IMR-90 (cell line): ENCODE results near the gene ID2. TPM values are rescaled to one million over a fixed set of nuclear protein-coding genes. Genes with fewer than 3 reads are reported as not detected.

Experiments
- ATAC-seq: fragments of 200-7000 bp; cut with Tn5 transposase; 2 replicates; pipeline ENCODE4 v1.9.1; 2020; ENCODE audit warnings: low read depth, mild to moderate bottlenecking, moderate library complexity
- BruUV-seq: library from RNA; stranded (reverse); fragments of 400-500 nt; replicated peaks from 2 replicates; lab custom pipeline; 2021; lab: Mats Ljungman, UMichigan
- CTCF ChIA-PET: fragments of 300-600 bp; formaldehyde crosslinking; extraction: SDS; loops from one replicate; lab custom pipeline; 2021; ENCODE audit warnings: antibody characterized with exemption; lab: Yijun Ruan, JAX
- POLR2A ChIA-PET: fragments of 300-600 bp; sonication (Branson Sonifier 250); formaldehyde crosslinking; loops from one replicate; lab custom pipeline; 2022; ENCODE audit warnings: antibody characterized with exemption; ENCODE audit not compliant: unreplicated experiment; lab: Charles Lee
- DNase-seq: peaks from one replicate; pipeline ENCODE4 v3.0.0; 2013
- H2AFZ ChIP-seq: replicated peaks from 2 replicates; pipeline ENCODE3; 2013; ENCODE audit warnings: low read length, mild to moderate bottlenecking; ENCODE audit not compliant: poor library complexity
- H2AK5ac ChIP-seq: 2 replicates; pipeline ENCODE4 v1.6.1; 2013; ENCODE audit warnings: low read depth, low read length, inconsistent platforms
- H2AK9ac ChIP-seq: replicated peaks from 2 replicates; pipeline ENCODE3; 2013; ENCODE audit warnings: mild to moderate bottlenecking, low read depth, low read length, moderate library complexity; ENCODE audit not compliant: poor library complexity
- H2BK120ac ChIP-seq: 2 replicates; pipeline ENCODE4 v1.6.1; 2013; ENCODE audit warnings: low read depth, low read length, inconsistent platforms
- H2BK15ac ChIP-seq: 3 replicates; pipeline ENCODE4 v1.6.1; 2013; ENCODE audit warnings: low read depth, low read length, inconsistent platforms
- H2BK20ac ChIP-seq: 2 replicates; pipeline ENCODE4 v1.6.1; 2013; ENCODE audit warnings: low read depth, mild to moderate bottlenecking, inconsistent platforms, low read length, moderate library complexity
- H2BK5ac ChIP-seq: 2 replicates; pipeline ENCODE4 v1.6.1; 2013; ENCODE audit warnings: mild to moderate bottlenecking, low read depth, low read length, inconsistent platforms; ENCODE audit not compliant: poor library complexity, severe bottlenecking
- H3K14ac ChIP-seq: replicated peaks from 2 replicates; pipeline ENCODE4 v1.6.1; 2013; ENCODE audit warnings: low read depth, low read length, inconsistent platforms
- H3K18ac ChIP-seq: 2 replicates; pipeline ENCODE4 v1.6.1; 2013; ENCODE audit warnings: low read depth, low read length, control low read depth
- H3K23ac ChIP-seq: 2 replicates; pipeline ENCODE4 v1.6.1; 2013; ENCODE audit warnings: low read depth, low read length, inconsistent platforms
- H3K27ac ChIP-seq: 2 replicates; pipeline ENCODE4 v1.5.1; 2013; ENCODE audit warnings: mild to moderate bottlenecking, control low read depth, low read length; ENCODE audit not compliant: insufficient read depth
- H3K27me3 ChIP-seq: 2 replicates; pipeline ENCODE4 v1.6.1; 2013; ENCODE audit warnings: low read length; ENCODE audit not compliant: control insufficient read depth, insufficient read depth
- H3K36me3 ChIP-seq: 2 replicates; pipeline ENCODE4 v1.6.1; 2013; ENCODE audit warnings: low read length, mixed read lengths; ENCODE audit not compliant: control insufficient read depth, insufficient read depth
- H3K4ac ChIP-seq: 2 replicates; pipeline ENCODE4 v1.6.1; 2013; ENCODE audit warnings: low read depth, low read length, inconsistent platforms
- H3K4me1 ChIP-seq: 2 replicates; pipeline ENCODE4 v1.6.1; 2013; ENCODE audit warnings: low read length, mixed read lengths; ENCODE audit not compliant: control insufficient read depth, insufficient read depth
- H3K4me2 ChIP-seq: 2 replicates; pipeline ENCODE4 v1.6.1; 2013; ENCODE audit warnings: low read depth, mild to moderate bottlenecking, control low read depth, low read length, moderate library complexity
- H3K4me3 ChIP-seq: 2 replicates; pipeline ENCODE4 v1.5.1; 2013; ENCODE audit warnings: low read depth, mild to moderate bottlenecking, control low read depth, low read length, moderate library complexity; ENCODE audit not compliant: insufficient read depth
- H3K56ac ChIP-seq: 2 replicates; pipeline ENCODE4 v1.6.1; 2013; ENCODE audit warnings: low read length, inconsistent platforms; ENCODE audit not compliant: insufficient read depth; ENCODE audit errors: extremely low read depth
- H3K79me1 ChIP-seq, 2 experiments: 2 replicates each; pipeline ENCODE4 v1.6.1; 2013; ENCODE audit warnings: low read length in 2 of 2, inconsistent platforms in 1 of 2, low read depth in 1 of 2
- H3K9ac ChIP-seq: 2 replicates; pipeline ENCODE4 v1.6.1; 2013; ENCODE audit warnings: low read depth, low read length, control low read depth
- H3K9me1 ChIP-seq: 2 replicates; pipeline ENCODE4 v1.6.1; 2013; ENCODE audit warnings: low read length, inconsistent platforms; ENCODE audit not compliant: insufficient read depth
- H3K9me3 ChIP-seq: 2 replicates; pipeline ENCODE4 v1.6.1; 2013; ENCODE audit warnings: low read length; ENCODE audit not compliant: control insufficient read depth, insufficient read depth
- H4K20me1 ChIP-seq: 2 replicates; pipeline ENCODE4 v1.6.1; 2013; ENCODE audit warnings: low read length, inconsistent platforms; ENCODE audit not compliant: insufficient read depth
- H4K5ac ChIP-seq: 2 replicates; pipeline ENCODE4 v1.6.1; 2013; ENCODE audit warnings: mild to moderate bottlenecking, low read depth, low read length, control low read depth
- H4K8ac ChIP-seq, 2 experiments: 2 replicates each; pipeline ENCODE4 v1.6.1; 2013; ENCODE audit warnings: low read depth in 2 of 2, low read length in 2 of 2, control low read depth in 1 of 2, inconsistent platforms in 1 of 2
- H4K91ac ChIP-seq: 2 replicates; pipeline ENCODE4 v1.6.1; 2013; ENCODE audit warnings: low read depth, low read length, inconsistent platforms; ENCODE audit not compliant: insufficient read depth
- BHLHE40 ChIP-seq: fragments of 150-350 bp; IDR thresholded peaks from 2 replicates; pipeline ENCODE4 v1.6.1; 2016; ENCODE audit warnings: mild to moderate bottlenecking, low read depth, low read length
- CEBPB ChIP-seq: IDR thresholded peaks from 2 replicates; pipeline ENCODE4 v1.6.1; 2012; ENCODE audit warnings: low read depth, low read length, improper control_type of control experiment
- CHD1 ChIP-seq: IDR thresholded peaks from 2 replicates; pipeline ENCODE4 v1.6.1; 2012; ENCODE audit warnings: low read depth, low read length, improper control_type of control experiment
- CTCF ChIP-seq: conservative IDR thresholded peaks from 2 replicates; pipeline ENCODE4 v1.5.1; 2012; ENCODE audit warnings: mild to moderate bottlenecking, low read depth, low read length, improper control_type of control experiment
- ELK1 ChIP-seq: fragments of 150-350 bp; IDR thresholded peaks from 2 replicates; pipeline ENCODE4 v1.6.1; 2016; ENCODE audit warnings: low read depth, mild to moderate bottlenecking, low read length, moderate library complexity, borderline replicate concordance
- FOS ChIP-seq: fragments of 150-350 bp; IDR thresholded peaks from 2 replicates; pipeline ENCODE4 v1.6.1; 2016; ENCODE audit warnings: low read depth, low read length
- MAFK ChIP-seq: IDR thresholded peaks from 2 replicates; pipeline ENCODE4 v1.6.1; 2012; ENCODE audit warnings: low read depth, low read length, improper control_type of control experiment
- MAZ ChIP-seq: IDR thresholded peaks from 2 replicates; pipeline ENCODE4 v1.6.1; 2012; ENCODE audit warnings: low read depth, mild to moderate bottlenecking, low read length, improper control_type of control experiment, moderate library complexity, borderline replicate concordance
- MXI1 ChIP-seq: IDR thresholded peaks from 2 replicates; pipeline ENCODE4 v1.6.1; 2012; ENCODE audit warnings: low read depth, mild to moderate bottlenecking, low read length, moderate library complexity, borderline replicate concordance
- NFE2L2 ChIP-seq: fragments of 150-350 bp; IDR thresholded peaks from 2 replicates; pipeline ENCODE4 v1.6.1; 2016; ENCODE audit warnings: low read depth, mild to moderate bottlenecking, low read length
- POLR2A ChIP-seq: IDR thresholded peaks from 2 replicates; pipeline ENCODE4 v1.6.1; 2012; ENCODE audit warnings: mild to moderate bottlenecking, low read depth, low read length
- RAD21 ChIP-seq: IDR thresholded peaks from 2 replicates; pipeline ENCODE4 v1.6.1; 2012; ENCODE audit warnings: low read length, improper control_type of control experiment
- RCOR1 ChIP-seq: IDR thresholded peaks from 2 replicates; pipeline ENCODE4 v1.6.1; 2012; ENCODE audit warnings: mild to moderate bottlenecking, low read length, improper control_type of control experiment; ENCODE audit not compliant: insufficient replicate concordance
- RFX5 ChIP-seq: IDR thresholded peaks from 2 replicates; pipeline ENCODE4 v1.8.0; 2012; ENCODE audit warnings: low read depth, mild to moderate bottlenecking, low read length, moderate library complexity
- SMC3 ChIP-seq: fragments of 150-350 bp; IDR thresholded peaks from 2 replicates; pipeline ENCODE4 v1.6.1; 2016; ENCODE audit warnings: low read depth, mild to moderate bottlenecking, antibody characterized with exemption, low read length, moderate library complexity
- USF2 ChIP-seq: fragments of 150-350 bp; IDR thresholded peaks from 2 replicates; pipeline ENCODE4 v1.6.1; 2017; ENCODE audit warnings: mild to moderate bottlenecking, antibody characterized with exemption, low read length, low read depth
- WGBS, 2 experiments: methylation state at CpG; one replicate each; pipeline versions ENCODE4 v1.1.5 to v1.1.7; 2013; ENCODE audit warnings: missing lambda C conversion rate in 2 of 2; ENCODE audit not compliant: insufficient read length in 1 of 2; ENCODE audit errors: extremely low coverage in 2 of 2; 5-methylcytosine and 5-hydroxymethylcytosine counted together
- dilution Hi-C: fragments of 300-500 bp; cut with HindIII; formaldehyde crosslinking; loops from one replicate; pipeline ENCODE4 v1.14.3; 2018; ENCODE audit warnings: low sequenced_read_pairs; ENCODE audit not compliant: unreplicated experiment
- in situ Hi-C: fragments of 300-500 bp; cut with MboI; formaldehyde crosslinking; loops from 3 replicates; pipeline ENCODE4 v1.14.3; 2019; ENCODE audit warnings: low sequenced_read_pairs, inconsistent platforms, mixed read lengths
- intact Hi-C: fragments of 100-400 bp; cut with micrococcal nuclease; formaldehyde crosslinking; loops from 2 replicates; pipeline ENCODE4 v1.10.0; 2022
- polyA plus RNA-seq, 3 experiments: library from polyadenylated mRNA; depleted of rRNA; stranded (reverse); fragments of >200 nt; gene quantifications; 2 replicates each; pipeline ENCODE4 v1.2.3, GENCODE V29; 2012; ENCODE audit warnings: low replicate concordance in 1 of 3
- total RNA-seq: library from RNA; depleted of rRNA; stranded (reverse); fragments of >200 nt; gene quantifications from 2 replicates; pipeline ENCODE4 v1.2.3, GENCODE V29; 2012

ID2 gene
- total and polyA plus RNA-seq, 2 of the 4 experiments (the other 2 are of a cell fraction) = 264 to 389 TPM

- Histone ChIP-seq H3K14ac (no peak overlapping the region), H3K79me1 (no peaks in the 10 kb centered on the region), H3K4me3 (no peak overlapping the region), H4K5ac (no peak overlapping the region), H3K4ac (no peak overlapping the region), H3K4me2 (no peak overlapping the region), H3K23ac (no peak overlapping the region), H2AFZ (no peak overlapping the region), H2BK5ac (no peak overlapping the region), H2BK20ac (no peak overlapping the region), H3K56ac (no peak overlapping the region), H3K9ac (no peak overlapping the region), H4K8ac (no peak overlapping the region), H3K36me3 (no peaks in the 10 kb centered on the region), H3K4me1 (peaks cover 5% of the 10 kb centered on the region), H4K91ac (no peak overlapping the region), H3K27me3 (no peaks in the 10 kb centered on the region; the same call in 1 of the 2 replicates), H3K9me3 (no peaks in the 10 kb centered on the region), H4K20me1 (no peaks in the 10 kb centered on the region), H2BK120ac (no peak overlapping the region), H2AK9ac (no peak overlapping the region), H2BK15ac (no peak overlapping the region), H2AK5ac (no peak overlapping the region), H3K27ac (no peak overlapping the region), H3K18ac (no peak overlapping the region), H3K9me1 (peaks cover 4% of the 10 kb centered on the region; the same call in 1 of the 2 replicates)
- 92% methylated on average over 2 of the region's 5 CpGs; no CpG with 5 or more reads in 1 of the 2 experiments for WGBS, 2 experiments
- dilution Hi-C loops (no loop called here), in situ Hi-C loops (no loop called here), intact Hi-C loops (no loop called here)
- ChIA-PET POLR2A (no interaction called here), CTCF (interaction anchor here (0.6 kb wide), 1 partner anchor 26 kb away, joined by 3 read pairs; the partner anchor contains the start of gene ID2)
- DNase-seq (peak; percentile 80), ATAC-seq (peak; percentile 83)
- TF ChIP-seq RAD21 (no peak), MXI1 (no peak), MAFK (no peak), CTCF (no peak), NFE2L2 (no peak), BHLHE40 (no peak), POLR2A (no peak), RFX5 (no peak), CHD1 (no peak), ELK1 (no peak), FOS (no peak), RCOR1 (no peak), MAZ (no peak), USF2 (no peak), CEBPB (no peak), SMC3 (no peak)
- BruUV-seq = no TSS peak
Measured at GRCh38 chr2:8656160-8656641, 25.7 kb upstream of the ID2 start.
